ENCODE data around the gene COL17A1.
A peak's percentile ranks its signal among the peaks of the same experiment; 100 is the strongest.

COL17A1 gene

GRCh38 chr10:103983367-103983911, 102.2 kb downstream of the COL17A1 start:
- H3K27ac ChIP-seq = no peak overlapping the region
- TF ChIP-seq ZFX (IDR thresholded peaks at IDR 0.05; ENCODE audit: borderline replicate concordance) = no peak
- no peak for TF ChIP-seq CTCF (IDR thresholded peaks at IDR 0.05)

GRCh38 chr10:103982639-103983038, 103.0 kb downstream of the COL17A1 start:
- TF ChIP-seq CTCF (IDR thresholded peaks at IDR 0.05) = peak; percentile 60
- TF ChIP-seq ZFX (IDR thresholded peaks at IDR 0.05; ENCODE audit: borderline replicate concordance) = no peak
- H3K27ac ChIP-seq = no peak overlapping the region
